Right lobe of liver (tissue), 6 donors: ENCODE measurements around the gene GARIN5A. TPM values are rescaled to one million over a fixed set of nuclear protein-coding genes. Genes with fewer than 3 reads are reported as not detected.

Experiments used
- ATAC-seq, 4 donors: fragments of 200-7000 bp; cut with Tn5 transposase; one replicate each; pipeline ENCODE4 v1.9.1; 2020; ENCODE audit warnings: mild to moderate bottlenecking in 4 of 4, moderate library complexity in 4 of 4
- DNase-seq, 3 donors: peaks; one replicate each; pipeline ENCODE4 v3.0.0-alpha.2; 2020
- H3K27ac ChIP-seq, 3 donors: fragments of 200-600 bp; one replicate each; pipeline ENCODE4 v1.8.0; 2022
- H3K27me3 ChIP-seq, 2 donors: fragments of 200-600 bp; one replicate each; pipeline ENCODE4 v1.8.0; 2022
- H3K36me3 ChIP-seq, 4 donors: fragments of 200-600 bp; sonication (generic) in 1 of 4; one replicate each; pipeline versions ENCODE4 v1.5.1 to v1.8.0; 2017 to 2022; ENCODE audit warnings: control low read depth in 1 of 4
- H3K4me1 ChIP-seq, 4 donors: fragments of 200-600 bp; sonication (generic) in 1 of 4; one replicate each; pipeline versions ENCODE4 v1.5.1 to v1.8.0; 2017 to 2022; ENCODE audit warnings: control low read depth in 1 of 4
- H3K4me3 ChIP-seq, 3 donors: fragments of 200-600 bp; one replicate each; pipeline ENCODE4 v1.8.0; 2022
- H3K9me3 ChIP-seq, 4 donors: fragments of 200-600 bp; sonication (generic) in 1 of 4; one replicate each; pipeline versions ENCODE4 v1.5.1 to v1.8.0; 2017 to 2022; ENCODE audit warnings: control low read depth in 1 of 4
- POLR2A ChIP-seq: fragments of 450-650 bp; IDR thresholded peaks from one replicate; pipeline ENCODE4 v1.6.1; 2017; ENCODE audit warnings: antibody characterized with exemption, mild to moderate bottlenecking
- WGBS: methylation state at CpG from one replicate; pipeline ENCODE4 v1.1.6; 2018; ENCODE audit warnings: low coverage, low lambda C conversion rate; ENCODE audit not compliant: insufficient coverage; ENCODE audit errors: missing lambda C conversion rate; 5-methylcytosine and 5-hydroxymethylcytosine counted together
- intact Hi-C, 2 donors: fragments of 100-400 bp; cut with DNase I; formaldehyde crosslinking; loops; one replicate each; pipeline versions ENCODE4 v1.11.2 to v1.14.1; 2022
- total RNA-seq, 6 experiments: library from RNA; depleted of rRNA in 2 of 6; stranded (reverse); fragments of >200 nt in 2 of 6; fragmentation: NEBNext Ultra II Directional in 3 of 6; extraction: Animal tissue kit (Norgen Biotek cat#: 25700) in 3 of 6; gene quantifications; one replicate each; pipeline versions ENCODE4 v1.1.0 to v1.2.4, GENCODE V29; 2016 to 2023
- TF ChIP-seq, protein P1 (sequence below), 4 donors: fragments of 200-600 bp in 3 of 4; fragments of 450-650 bp in 1 of 4; IDR thresholded peaks; one replicate each; pipeline versions ENCODE4 v1.5.1 to v1.8.0; 2016 to 2022; ENCODE audit warnings: antibody characterized with exemption in 4 of 4, mild to moderate bottlenecking in 2 of 4
- donor health status: DM: no; HTN: yes; CAD: no.
- donor health status: DM: no; HTN: no; CAD: no.
- donor health status: DM: no; HTN: no; CAD: no.
- donor health status: DM: no; HTN: yes; CAD: no.
- donor health status: DM: no; HTN: yes; CAD: no.

The GARIN5A gene
- total RNA-seq, 6 experiments from 2014 or later: 0.68 to 2.3 (median 1.5) TPM

DNA sequence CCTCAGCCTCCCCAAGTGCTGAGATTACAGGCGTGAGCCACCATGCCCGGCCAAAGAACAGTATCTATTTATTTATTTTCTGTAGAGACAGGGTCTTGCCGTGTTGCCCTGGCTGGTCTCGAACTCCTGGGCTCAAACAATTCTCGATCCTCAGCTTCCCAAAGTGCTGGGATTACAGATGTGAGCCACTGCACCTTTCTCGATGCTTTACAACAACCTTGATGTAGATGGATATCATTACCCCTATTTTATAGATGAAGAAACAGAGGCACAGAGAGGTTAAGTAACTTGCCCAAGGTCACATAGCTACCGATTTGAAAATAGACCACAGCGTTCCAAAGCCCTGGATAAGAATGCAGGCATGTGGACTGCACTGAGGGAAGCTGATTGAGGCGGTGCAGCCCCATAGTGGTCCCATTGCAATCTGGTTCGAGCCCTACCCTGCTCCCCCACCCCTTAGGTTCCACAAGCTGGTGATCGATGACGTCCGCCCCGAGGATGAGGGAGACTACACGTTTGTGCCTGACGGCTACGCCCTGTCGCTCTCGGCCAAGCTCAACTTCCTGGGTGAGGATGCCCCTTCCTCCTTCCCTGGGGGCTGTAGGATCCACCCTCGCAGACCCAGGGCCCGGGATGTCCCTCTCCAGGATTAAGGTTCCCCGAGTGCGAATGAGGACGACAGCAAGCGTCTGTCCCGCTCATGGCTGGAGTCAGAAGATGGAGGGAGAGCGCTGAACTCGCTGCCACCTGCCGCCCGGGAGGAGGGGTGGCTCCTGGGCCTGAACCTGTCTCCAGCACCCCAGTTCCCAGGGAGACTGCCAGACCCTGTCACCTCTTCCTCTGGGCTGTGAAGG, 26.1 kb downstream of the GARIN5A start:
- Histone ChIP-seq H3K27ac (no peak overlapping the region), H3K4me3 (no peak overlapping the region), H3K27me3 (no peaks in the 10 kb centered on the region), H3K36me3 (no peaks in the 10 kb centered on the region), H3K9me3 (no peaks in the 10 kb centered on the region), H3K4me1 (no peaks in the 10 kb centered on the region)
- DNase-seq: no peak
- 48% methylated on average over 8 of the region's 30 CpGs for WGBS
- TF ChIP-seq, protein P1, sequence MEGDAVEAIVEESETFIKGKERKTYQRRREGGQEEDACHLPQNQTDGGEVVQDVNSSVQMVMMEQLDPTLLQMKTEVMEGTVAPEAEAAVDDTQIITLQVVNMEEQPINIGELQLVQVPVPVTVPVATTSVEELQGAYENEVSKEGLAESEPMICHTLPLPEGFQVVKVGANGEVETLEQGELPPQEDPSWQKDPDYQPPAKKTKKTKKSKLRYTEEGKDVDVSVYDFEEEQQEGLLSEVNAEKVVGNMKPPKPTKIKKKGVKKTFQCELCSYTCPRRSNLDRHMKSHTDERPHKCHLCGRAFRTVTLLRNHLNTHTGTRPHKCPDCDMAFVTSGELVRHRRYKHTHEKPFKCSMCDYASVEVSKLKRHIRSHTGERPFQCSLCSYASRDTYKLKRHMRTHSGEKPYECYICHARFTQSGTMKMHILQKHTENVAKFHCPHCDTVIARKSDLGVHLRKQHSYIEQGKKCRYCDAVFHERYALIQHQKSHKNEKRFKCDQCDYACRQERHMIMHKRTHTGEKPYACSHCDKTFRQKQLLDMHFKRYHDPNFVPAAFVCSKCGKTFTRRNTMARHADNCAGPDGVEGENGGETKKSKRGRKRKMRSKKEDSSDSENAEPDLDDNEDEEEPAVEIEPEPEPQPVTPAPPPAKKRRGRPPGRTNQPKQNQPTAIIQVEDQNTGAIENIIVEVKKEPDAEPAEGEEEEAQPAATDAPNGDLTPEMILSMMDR (IDR thresholded peaks at IDR 0.05): no peak
- TF ChIP-seq POLR2A: no peak
- no peak for ATAC-seq
- intact Hi-C loops: loop anchor here in 1 of 2 donors (10.0 kb wide), 1 partner anchor 76 kb away; the partner anchor contains the start of gene NR1H2

DNA sequence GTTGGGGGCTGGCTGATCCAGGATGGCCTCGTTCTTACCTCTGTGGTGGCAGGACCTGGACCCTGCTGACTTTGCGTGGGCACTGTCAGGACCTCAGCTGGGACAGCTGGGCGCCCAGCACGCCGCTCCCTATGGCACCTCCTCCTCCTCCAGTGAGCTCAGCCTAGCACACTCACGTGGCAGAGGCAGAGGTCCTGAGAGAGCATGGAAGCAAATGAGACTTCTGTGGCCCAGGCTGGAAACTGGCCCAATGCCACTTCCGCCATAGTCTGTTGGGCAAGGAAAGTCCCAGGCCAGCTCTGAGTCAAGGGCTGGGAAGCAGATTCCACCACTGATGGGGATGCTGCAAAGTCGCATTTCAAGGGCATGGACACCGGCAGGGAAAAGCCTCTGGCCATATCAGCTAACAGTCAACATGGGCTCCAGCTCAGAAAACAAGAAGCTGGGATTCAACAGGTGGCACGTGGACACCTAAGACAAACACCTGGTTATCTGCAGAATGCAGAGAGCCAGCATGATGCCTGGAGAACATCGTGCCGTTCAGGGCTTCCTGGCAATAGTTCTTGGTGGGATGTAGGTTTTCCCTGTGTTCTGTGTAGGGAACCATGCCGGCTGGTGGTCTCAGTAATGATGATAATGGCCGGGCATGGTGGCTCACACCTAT, 27.3 kb downstream of the GARIN5A start:
- TF ChIP-seq POLR2A: no peak
- TF ChIP-seq, protein P1 (IDR thresholded peaks at IDR 0.05): no peak
- 50% methylated on average over 3 of the region's 14 CpGs for WGBS

DNA sequence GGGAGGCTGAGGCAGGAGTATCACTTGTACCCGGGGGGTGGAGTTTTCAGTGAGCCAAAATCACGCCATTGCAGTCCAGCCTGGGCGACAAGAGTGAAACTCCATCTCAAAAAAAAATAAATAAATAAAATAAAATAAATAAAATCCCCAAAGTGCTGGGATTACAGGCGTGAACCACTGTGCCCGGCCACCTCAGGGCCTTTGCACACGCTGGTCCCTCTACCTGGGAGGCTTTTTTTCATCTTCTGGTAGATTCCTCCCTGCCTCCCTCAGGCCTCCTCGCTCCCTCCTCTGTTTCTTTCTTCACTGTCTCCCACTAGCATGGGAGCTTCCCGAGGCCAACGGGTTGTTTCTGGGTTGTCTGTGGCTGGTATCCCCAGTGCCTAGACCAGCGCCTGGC, 28.9 kb downstream of the GARIN5A start:
- DNase-seq (no peak), ATAC-seq (no peak)
- H3K27ac ChIP-seq: no peak overlapping the region
- intact Hi-C loops: no loop called here
- H3K27me3 ChIP-seq: no peaks in the 10 kb centered on the region
- no peaks in the 10 kb centered on the region for H3K4me1 ChIP-seq
- H3K4me3 ChIP-seq: no peak overlapping the region
- H3K9me3 ChIP-seq: no peaks in the 10 kb centered on the region
- WGBS: 96% methylated on average over 7 of the region's 10 CpGs
- TF ChIP-seq, protein P1 (IDR thresholded peaks at IDR 0.05): no peak
- TF ChIP-seq POLR2A: no peak
- H3K36me3 ChIP-seq: no peaks in the 10 kb centered on the region

More for the DNA sequence above, 27.3 kb downstream of the GARIN5A start:
- DNase-seq: no peak
- Histone ChIP-seq H3K9me3 (no peaks in the 10 kb centered on the region), H3K27me3 (no peaks in the 10 kb centered on the region), H3K4me3 (no peak overlapping the region), H3K4me1 (no peaks in the 10 kb centered on the region), H3K27ac (no peak overlapping the region), H3K36me3 (no peaks in the 10 kb centered on the region)
- no peak for ATAC-seq
- intact Hi-C loops: no loop called here

DNA sequence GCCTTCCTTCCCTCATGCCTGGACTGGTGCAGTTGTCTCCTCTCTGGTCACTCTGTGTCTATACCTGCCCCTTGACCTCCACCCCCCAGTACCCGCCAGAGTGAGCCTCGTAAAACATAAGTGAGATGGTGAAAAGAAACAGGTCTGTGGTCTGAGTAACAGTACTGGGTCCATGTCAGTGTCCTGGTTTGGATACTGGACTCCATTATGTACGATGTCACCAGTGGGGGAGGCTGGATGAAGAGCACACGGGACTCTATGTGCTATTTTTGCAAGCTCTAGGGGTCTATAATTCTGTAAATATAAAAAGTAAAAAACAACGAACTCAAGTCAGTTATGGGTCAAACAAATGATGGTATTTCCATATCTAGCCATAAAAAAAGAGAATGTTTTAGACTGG, 29.6 kb downstream of the GARIN5A start:
- intact Hi-C loops: no loop called here
- DNase-seq: no peak
- TF ChIP-seq, protein P1 (IDR thresholded peaks at IDR 0.05): no peak
- TF ChIP-seq POLR2A: no peak

More for the DNA sequence above, 29.6 kb downstream of the GARIN5A start:
- no peaks in the 10 kb centered on the region for H3K4me1 ChIP-seq
- H3K36me3 ChIP-seq: no peaks in the 10 kb centered on the region
- no peak overlapping the region for H3K4me3 ChIP-seq
- H3K9me3 ChIP-seq: no peaks in the 10 kb centered on the region
- H3K27ac ChIP-seq: no peak overlapping the region
- 71% methylated on average over 3 of the region's 5 CpGs for WGBS
- ATAC-seq: no peak
- no peaks in the 10 kb centered on the region for H3K27me3 ChIP-seq
